Measurements from ENCODE around the gene GCLM. TPM values are rescaled to one million over a fixed set of nuclear protein-coding genes. Genes with fewer than 3 reads are reported as not detected.
A peak's percentile ranks its signal among the peaks of the same experiment; 100 is the strongest.

GCLM gene
- total RNA-seq, 1 experiment from 2014 or later = 34.4 TPM

GRCh38 chr1:93904228-93904627, 5.0 kb downstream of the GCLM start:
- H3K27me3 ChIP-seq (replicated peaks; ENCODE audit: insufficient read depth, low read depth, low read length, poor library complexity) = no peaks in the 10 kb centered on the region
- POLR2A ChIA-PET (ENCODE audit: low non-redundant PET) = no interaction called here
- no peak overlapping the region for H3K4me3 ChIP-seq (ENCODE audit: low read depth, low read length, poor library complexity, severe bottlenecking)
- peak; percentile 63 for DNase-seq (ENCODE audit: low spot score)
- TF ChIP-seq EZH2 (IDR thresholded peaks at IDR 0.05; ENCODE audit: borderline replicate concordance, low read depth, low read length, poor library complexity, severe bottlenecking) = no peak
- no peak for TF ChIP-seq CTCF (conservative IDR thresholded peaks at IDR 0.05; ENCODE audit: low read depth, low read length)
- BruUV-seq (replicated peaks) = no TSS peak
- H3K9me3 ChIP-seq (ENCODE audit: low read depth, low read length, poor library complexity, severe bottlenecking) = no peaks in the 10 kb centered on the region
- intact Hi-C loops (cut with micrococcal nuclease; ENCODE audit: unreplicated experiment) = no loop called here
- H3K27ac ChIP-seq (ENCODE audit: low read depth, low read length, poor library complexity, severe bottlenecking) = peak overlapping the region; percentile 32
- CTCF ChIA-PET = no interaction called here
- H3K4me1 ChIP-seq (ENCODE audit: insufficient read depth, low read length, poor library complexity, severe bottlenecking) = peaks cover 47% of the 10 kb centered on the region
- H3K36me3 ChIP-seq (ENCODE audit: insufficient read depth, low read length, poor library complexity, severe bottlenecking) = no peaks in the 10 kb centered on the region

DNA sequence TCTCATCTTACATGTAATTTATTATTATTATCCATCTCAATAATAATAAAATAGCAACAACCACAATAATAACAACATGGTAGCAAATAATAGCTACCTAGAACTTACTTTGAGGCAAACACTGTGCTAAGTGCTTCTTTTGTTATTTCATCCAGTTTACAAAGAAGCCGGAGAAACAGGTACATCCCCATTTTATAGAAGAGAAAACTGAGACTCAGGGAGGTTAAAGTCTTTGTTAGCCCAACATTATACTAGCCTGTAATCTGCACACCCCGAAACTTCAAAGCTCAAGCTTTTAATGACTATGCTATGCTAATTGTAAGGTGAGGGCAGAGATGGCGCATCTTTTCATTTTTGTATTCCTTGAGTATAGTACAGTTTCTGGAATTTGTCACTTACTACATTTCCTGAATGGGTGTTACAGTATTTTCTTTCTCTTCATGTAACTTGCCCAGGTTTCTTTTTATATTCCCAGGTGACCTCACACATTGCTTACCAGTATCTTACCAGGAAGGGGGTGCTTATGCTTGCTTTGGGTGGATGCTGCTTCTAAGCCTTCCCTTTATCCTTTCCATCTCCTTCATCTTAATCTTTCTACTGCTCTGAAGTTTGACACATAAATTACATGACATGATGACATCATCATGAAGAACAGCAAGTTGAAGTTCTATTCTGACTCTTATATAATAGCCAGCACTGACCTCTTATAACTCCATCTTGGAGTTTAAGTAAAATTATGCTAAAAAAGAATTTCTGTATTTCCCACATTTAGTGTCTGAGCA, 8.3 kb downstream of the GCLM start:
- intact Hi-C loops (cut with micrococcal nuclease; ENCODE audit: unreplicated experiment) = no loop called here
- H3K27me3 ChIP-seq (replicated peaks; ENCODE audit: insufficient read depth, low read depth, low read length, poor library complexity) = no peaks in the 10 kb centered on the region
- TF ChIP-seq CTCF (conservative IDR thresholded peaks at IDR 0.05; ENCODE audit: low read depth, low read length) (no peak), EZH2 (IDR thresholded peaks at IDR 0.05; ENCODE audit: borderline replicate concordance, low read depth, low read length, poor library complexity, severe bottlenecking) (no peak)
- no peak for DNase-seq (ENCODE audit: low spot score)
- no peak overlapping the region for H3K4me3 ChIP-seq (ENCODE audit: low read depth, low read length, poor library complexity, severe bottlenecking)
- ChIA-PET POLR2A (ENCODE audit: low non-redundant PET) (no interaction called here), CTCF (no interaction called here)
- peaks cover 16% of the 10 kb centered on the region for H3K36me3 ChIP-seq (ENCODE audit: insufficient read depth, low read length, poor library complexity, severe bottlenecking)
- no peaks in the 10 kb centered on the region for H3K9me3 ChIP-seq (ENCODE audit: low read depth, low read length, poor library complexity, severe bottlenecking)
- no peak overlapping the region for H3K27ac ChIP-seq (ENCODE audit: low read depth, low read length, poor library complexity, severe bottlenecking)
- BruUV-seq (replicated peaks) = no TSS peak
- H3K4me1 ChIP-seq (ENCODE audit: insufficient read depth, low read length, poor library complexity, severe bottlenecking) = peaks cover 25% of the 10 kb centered on the region

DNA sequence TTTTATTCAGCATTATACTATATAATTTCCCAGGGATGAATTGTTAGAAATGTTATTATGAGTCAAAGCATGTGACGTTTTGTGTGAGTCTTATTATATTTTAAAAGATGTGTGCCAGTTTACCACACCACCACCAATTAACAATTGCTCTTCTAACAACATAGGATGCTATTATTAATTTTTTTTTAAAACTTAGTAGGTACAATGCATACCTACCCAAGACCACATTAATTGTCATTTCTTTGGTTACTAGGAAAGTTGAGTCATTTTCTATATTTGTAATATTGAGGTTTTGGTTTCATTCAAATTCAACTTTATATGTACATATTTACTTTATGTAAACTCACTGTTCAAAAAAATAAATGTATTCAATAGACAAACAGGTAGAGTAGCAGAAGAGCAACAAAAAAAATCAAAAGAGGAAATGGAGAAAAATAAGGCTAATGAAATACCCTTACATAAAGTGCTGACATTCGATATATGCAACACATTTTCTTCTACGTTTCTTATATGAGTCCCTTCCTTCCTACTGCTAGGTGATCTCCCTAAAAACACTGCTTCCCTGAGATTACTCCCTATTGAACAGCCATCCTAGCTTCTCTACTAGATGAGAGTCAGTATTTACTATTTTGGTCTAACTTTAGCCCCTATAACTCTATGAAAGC, 9.6 kb downstream of the GCLM start:
- H3K4me3 ChIP-seq (ENCODE audit: low read depth, low read length, poor library complexity, severe bottlenecking) = no peak overlapping the region

More for the DNA sequence above, 9.6 kb downstream of the GCLM start:
- Histone ChIP-seq H3K27ac (ENCODE audit: low read depth, low read length, poor library complexity, severe bottlenecking) (no peak overlapping the region), H3K9me3 (ENCODE audit: low read depth, low read length, poor library complexity, severe bottlenecking) (no peaks in the 10 kb centered on the region), H3K27me3 (replicated peaks; ENCODE audit: insufficient read depth, low read depth, low read length, poor library complexity) (no peaks in the 10 kb centered on the region), H3K4me1 (ENCODE audit: insufficient read depth, low read length, poor library complexity, severe bottlenecking) (peaks cover 13% of the 10 kb centered on the region), H3K36me3 (ENCODE audit: insufficient read depth, low read length, poor library complexity, severe bottlenecking) (peaks cover 20% of the 10 kb centered on the region)
- BruUV-seq (replicated peaks) = no TSS peak
- intact Hi-C loops (cut with micrococcal nuclease; ENCODE audit: unreplicated experiment) = no loop called here
- ChIA-PET CTCF (no interaction called here), POLR2A (ENCODE audit: low non-redundant PET) (no interaction called here)
- TF ChIP-seq EZH2 (IDR thresholded peaks at IDR 0.05; ENCODE audit: borderline replicate concordance, low read depth, low read length, poor library complexity, severe bottlenecking) (no peak), CTCF (conservative IDR thresholded peaks at IDR 0.05; ENCODE audit: low read depth, low read length) (no peak)
- no peak for DNase-seq (ENCODE audit: low spot score)
